A673 (cell line): ENCODE measurements around the gene NAV2. TPM values are rescaled to one million over a fixed set of nuclear protein-coding genes. Genes with fewer than 3 reads are reported as not detected.

Experiments used
- BruUV-seq: library from RNA; stranded (reverse); fragments of 400-500 nt; replicated peaks from 2 replicates; lab custom pipeline; 2021; lab: Mats Ljungman, UMichigan
- CTCF ChIA-PET: fragments of 300-600 bp; sonication (Branson Sonifier 250); formaldehyde crosslinking; loops from one replicate; lab custom pipeline; 2022; ENCODE audit warnings: antibody characterized with exemption; lab: Charles Lee
- POLR2A ChIA-PET: fragments of 300-600 bp; sonication (Branson Sonifier 250); formaldehyde crosslinking; loops from one replicate; lab custom pipeline; 2022; ENCODE audit warnings: antibody characterized with exemption; ENCODE audit not compliant: low non-redundant PET; lab: Charles Lee
- DNase-seq: peaks from one replicate; pipeline ENCODE4 v3.0.0-alpha.2; 2015; ENCODE audit warnings: low spot score
- H3K27ac ChIP-seq: fragments of 200-600 bp; sonication (generic); 2 replicates; pipeline ENCODE4 v1.5.1; 2016; ENCODE audit warnings: mixed run types, low read depth, mild to moderate bottlenecking, mixed read lengths, antibody characterized with exemption, low read length; ENCODE audit not compliant: poor library complexity, severe bottlenecking
- H3K27me3 ChIP-seq: fragments of 200-600 bp; sonication (generic); replicated peaks from 2 replicates; pipeline ENCODE4 v1.6.1; 2017; ENCODE audit warnings: mixed run types, low read depth, mild to moderate bottlenecking, mixed read lengths, antibody characterized with exemption, low read length; ENCODE audit not compliant: insufficient read depth, poor library complexity
- H3K36me3 ChIP-seq: fragments of 200-600 bp; sonication (generic); 2 replicates; pipeline ENCODE4 v1.6.1; 2016; ENCODE audit warnings: mixed run types, mild to moderate bottlenecking, mixed read lengths, antibody characterized with exemption, low read length; ENCODE audit not compliant: insufficient read depth, poor library complexity, severe bottlenecking
- H3K4me1 ChIP-seq: fragments of 200-600 bp; sonication (generic); 2 replicates; pipeline ENCODE4 v1.6.1; 2017; ENCODE audit warnings: mixed run types, mild to moderate bottlenecking, mixed read lengths, antibody characterized with exemption, low read length; ENCODE audit not compliant: insufficient read depth, poor library complexity, severe bottlenecking
- H3K4me3 ChIP-seq: fragments of 200-600 bp; sonication (generic); 2 replicates; pipeline ENCODE4 v1.5.1; 2016; ENCODE audit warnings: low read depth, mixed run types, mild to moderate bottlenecking, mixed read lengths, low read length; ENCODE audit not compliant: poor library complexity, severe bottlenecking
- H3K9me3 ChIP-seq: fragments of 200-600 bp; sonication (generic); 2 replicates; pipeline ENCODE4 v1.6.1; 2016; ENCODE audit warnings: mixed run types, low read depth, mild to moderate bottlenecking, mixed read lengths, antibody characterized with exemption, low read length; ENCODE audit not compliant: poor library complexity, severe bottlenecking
- EZH2 ChIP-seq: fragments of 200-600 bp; sonication (generic); IDR thresholded peaks from 2 replicates; pipeline ENCODE4 v1.6.1; 2017; ENCODE audit warnings: borderline replicate concordance, low read depth, mild to moderate bottlenecking, mixed read lengths, antibody characterized with exemption, low read length; ENCODE audit not compliant: poor library complexity, severe bottlenecking
- intact Hi-C: fragments of 100-400 bp; cut with micrococcal nuclease; formaldehyde crosslinking; loops from one replicate; pipeline ENCODE4 v1.10.0; 2022; ENCODE audit not compliant: unreplicated experiment
- total RNA-seq: library from RNA; stranded (reverse); gene quantifications from 2 replicates; pipeline ENCODE4 v1.2.3, GENCODE V29; 2021
- TF ChIP-seq, protein P1 (sequence below): fragments of 300-800, 200-600 bp; sonication (generic); conservative IDR thresholded peaks from 2 replicates; pipeline ENCODE4 v1.5.1; 2017; ENCODE audit warnings: low read depth, mild to moderate bottlenecking, antibody characterized with exemption, low read length, moderate library complexity, mixed read lengths

Gene NAV2
- total RNA-seq, 1 experiment from 2014 or later = not detected

DNA sequence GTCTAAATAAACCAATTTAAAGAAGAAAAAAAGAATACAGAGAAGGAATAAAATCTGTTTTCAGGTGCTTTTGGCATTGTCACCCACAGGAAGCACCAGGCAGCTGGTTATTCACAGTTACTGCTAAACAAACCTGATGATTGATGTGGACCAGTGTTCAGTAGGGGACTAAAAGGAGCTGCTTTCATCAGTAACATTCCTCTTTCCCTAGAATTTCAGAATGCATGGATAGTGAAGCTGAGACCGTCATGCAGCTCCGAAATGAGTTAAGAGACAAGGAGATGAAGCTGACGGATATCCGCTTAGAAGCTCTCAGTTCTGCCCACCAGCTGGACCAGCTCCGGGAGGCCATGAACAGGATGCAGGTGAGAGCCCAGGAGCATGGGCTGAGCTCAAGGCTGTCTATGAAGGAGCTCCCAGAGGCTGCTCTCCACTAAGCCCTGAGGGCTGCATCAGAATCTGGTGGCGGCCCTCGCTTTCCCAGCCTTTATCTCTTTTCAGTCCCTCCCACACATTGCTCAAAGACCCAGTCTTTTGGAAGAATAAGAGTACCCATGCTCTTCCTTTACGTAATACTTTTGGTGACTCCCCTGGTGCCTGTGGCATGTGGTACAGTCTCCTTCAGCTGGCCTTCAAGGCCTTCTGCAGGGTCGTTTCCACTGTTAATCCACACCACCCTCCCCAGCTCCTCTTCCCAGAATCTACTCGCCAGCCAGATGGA lies 378.2 kb downstream of the NAV2 start:
- CTCF ChIA-PET = no interaction called here
- DNase-seq = no peak
- no peaks in the 10 kb centered on the region for H3K36me3 ChIP-seq
- no peaks in the 10 kb centered on the region for H3K9me3 ChIP-seq
- no peaks in the 10 kb centered on the region for H3K27me3 ChIP-seq
- no TSS peak for BruUV-seq
- no peak for TF ChIP-seq EZH2
- TF ChIP-seq, protein P1, sequence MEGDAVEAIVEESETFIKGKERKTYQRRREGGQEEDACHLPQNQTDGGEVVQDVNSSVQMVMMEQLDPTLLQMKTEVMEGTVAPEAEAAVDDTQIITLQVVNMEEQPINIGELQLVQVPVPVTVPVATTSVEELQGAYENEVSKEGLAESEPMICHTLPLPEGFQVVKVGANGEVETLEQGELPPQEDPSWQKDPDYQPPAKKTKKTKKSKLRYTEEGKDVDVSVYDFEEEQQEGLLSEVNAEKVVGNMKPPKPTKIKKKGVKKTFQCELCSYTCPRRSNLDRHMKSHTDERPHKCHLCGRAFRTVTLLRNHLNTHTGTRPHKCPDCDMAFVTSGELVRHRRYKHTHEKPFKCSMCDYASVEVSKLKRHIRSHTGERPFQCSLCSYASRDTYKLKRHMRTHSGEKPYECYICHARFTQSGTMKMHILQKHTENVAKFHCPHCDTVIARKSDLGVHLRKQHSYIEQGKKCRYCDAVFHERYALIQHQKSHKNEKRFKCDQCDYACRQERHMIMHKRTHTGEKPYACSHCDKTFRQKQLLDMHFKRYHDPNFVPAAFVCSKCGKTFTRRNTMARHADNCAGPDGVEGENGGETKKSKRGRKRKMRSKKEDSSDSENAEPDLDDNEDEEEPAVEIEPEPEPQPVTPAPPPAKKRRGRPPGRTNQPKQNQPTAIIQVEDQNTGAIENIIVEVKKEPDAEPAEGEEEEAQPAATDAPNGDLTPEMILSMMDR = no peak
- H3K4me3 ChIP-seq = no peak overlapping the region
- H3K4me1 ChIP-seq = no peaks in the 10 kb centered on the region
- no peak overlapping the region for H3K27ac ChIP-seq
- intact Hi-C loops = no loop called here
- POLR2A ChIA-PET = no interaction called here

DNA sequence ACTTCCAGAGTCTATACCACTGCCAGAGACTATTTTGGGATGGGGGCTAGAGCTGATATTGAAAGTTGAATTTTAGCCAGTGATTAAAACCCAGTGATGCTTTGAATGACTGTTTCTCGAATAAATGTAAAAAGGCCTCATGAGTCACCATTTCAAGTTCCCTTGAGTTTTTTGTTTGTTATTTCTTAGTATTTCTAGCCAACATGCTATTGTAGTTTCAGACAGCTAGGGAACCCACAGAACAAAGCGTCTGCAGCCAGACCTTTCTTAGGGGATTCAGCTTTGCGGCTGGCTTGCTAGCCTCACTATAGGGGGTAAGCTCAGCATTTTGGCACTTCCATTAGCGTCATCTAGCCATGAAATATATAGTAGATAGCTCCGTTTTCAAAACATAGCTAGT lies 381.1 kb downstream of the NAV2 start:
- Histone ChIP-seq H3K36me3 (no peaks in the 10 kb centered on the region), H3K9me3 (no peaks in the 10 kb centered on the region), H3K27ac (no peak overlapping the region), H3K27me3 (no peaks in the 10 kb centered on the region), H3K4me1 (no peaks in the 10 kb centered on the region), H3K4me3 (no peak overlapping the region)
- no TSS peak for BruUV-seq
- ChIA-PET CTCF (no interaction called here), POLR2A (no interaction called here)
- TF ChIP-seq EZH2 = no peak
- TF ChIP-seq, protein P1 = no peak
- intact Hi-C loops = no loop called here
- no peak for DNase-seq

DNA sequence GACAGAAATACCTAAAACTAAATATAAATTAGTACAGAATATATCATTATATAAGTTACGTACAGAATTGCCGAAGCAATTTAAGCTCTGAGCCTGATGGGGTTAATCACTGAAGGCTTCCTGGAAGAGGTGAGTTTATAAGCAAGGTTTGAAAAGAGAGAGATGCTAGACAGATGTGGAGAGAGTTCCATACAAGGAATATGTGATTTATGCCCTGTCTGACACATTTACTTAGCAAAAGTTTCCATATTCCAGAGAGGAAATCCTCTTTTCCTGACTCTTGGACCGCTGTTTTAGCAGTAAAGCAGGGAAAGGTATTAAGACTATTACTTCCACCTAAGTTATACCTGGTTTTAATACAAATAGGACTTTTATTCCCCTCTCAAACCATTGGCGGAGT lies 382.6 kb downstream of the NAV2 start:
- Histone ChIP-seq H3K27ac (no peak overlapping the region), H3K27me3 (no peaks in the 10 kb centered on the region), H3K36me3 (no peaks in the 10 kb centered on the region), H3K9me3 (no peaks in the 10 kb centered on the region), H3K4me1 (no peaks in the 10 kb centered on the region), H3K4me3 (no peak overlapping the region)
- no TSS peak for BruUV-seq
- TF ChIP-seq, protein P1 = no peak
- TF ChIP-seq EZH2 = no peak
- DNase-seq = no peak
- intact Hi-C loops = no loop called here
- POLR2A ChIA-PET = no interaction called here
- CTCF ChIA-PET = no interaction called here
